HAP-1 (cell line): Measurements from ENCODE around the gene C5orf58.

ENCODE experiments used
- DNase-seq, 2 experiments: peaks; one replicate each; pipeline ENCODE4 v3.0.0-alpha.2; 2016 to 2020; ENCODE audit warnings: low spot score in 2 of 2
- H3K27me3 ChIP-seq: fragments of 250-450 bp; sonication (Bioruptor Pico); 2 replicates; pipeline ENCODE4 v1.5.1; 2020; ENCODE audit warnings: low read depth, mild to moderate bottlenecking, moderate library complexity
- H3K36me3 ChIP-seq: fragments of 250-450 bp; sonication (Bioruptor Pico); replicated peaks from 2 replicates; pipeline ENCODE4 v1.5.1; 2020; ENCODE audit warnings: mild to moderate bottlenecking
- H3K4me1 ChIP-seq: fragments of 250-450 bp; sonication (Bioruptor Pico); 2 replicates; pipeline ENCODE4 v1.5.1; 2020; ENCODE audit warnings: mild to moderate bottlenecking
- H3K4me3 ChIP-seq: fragments of 250-450 bp; sonication (Bioruptor Pico); 2 replicates; pipeline ENCODE4 v1.5.1; 2020; ENCODE audit warnings: mild to moderate bottlenecking, moderate library complexity
- H3K9me3 ChIP-seq: fragments of 250-450 bp; sonication (Bioruptor Pico); 2 replicates; pipeline ENCODE4 v1.5.1; 2020; ENCODE audit warnings: mild to moderate bottlenecking, moderate library complexity
- in situ Hi-C: fragments of 300-500 bp; cut with MboI; formaldehyde crosslinking; loops from 3 replicates; pipeline ENCODE4 v1.14.3; 2020; ENCODE audit warnings: low sequenced_read_pairs, inconsistent platforms, mixed read lengths

C5orf58 gene

GRCh38 chr5:170252109-170252508, 19.3 kb downstream of the C5orf58 start:
- in situ Hi-C loops, result no loop called here
- DNase-seq, result no peak
- H3K4me3 ChIP-seq, result no peak overlapping the region
- no peaks in the 10 kb centered on the region for H3K36me3 ChIP-seq
- H3K27me3 ChIP-seq, result peaks cover 4% of the 10 kb centered on the region
- H3K4me1 ChIP-seq, result peaks cover 7% of the 10 kb centered on the region; the same call in 1 of the 2 replicates
- no peaks in the 10 kb centered on the region for H3K9me3 ChIP-seq

DNA sequence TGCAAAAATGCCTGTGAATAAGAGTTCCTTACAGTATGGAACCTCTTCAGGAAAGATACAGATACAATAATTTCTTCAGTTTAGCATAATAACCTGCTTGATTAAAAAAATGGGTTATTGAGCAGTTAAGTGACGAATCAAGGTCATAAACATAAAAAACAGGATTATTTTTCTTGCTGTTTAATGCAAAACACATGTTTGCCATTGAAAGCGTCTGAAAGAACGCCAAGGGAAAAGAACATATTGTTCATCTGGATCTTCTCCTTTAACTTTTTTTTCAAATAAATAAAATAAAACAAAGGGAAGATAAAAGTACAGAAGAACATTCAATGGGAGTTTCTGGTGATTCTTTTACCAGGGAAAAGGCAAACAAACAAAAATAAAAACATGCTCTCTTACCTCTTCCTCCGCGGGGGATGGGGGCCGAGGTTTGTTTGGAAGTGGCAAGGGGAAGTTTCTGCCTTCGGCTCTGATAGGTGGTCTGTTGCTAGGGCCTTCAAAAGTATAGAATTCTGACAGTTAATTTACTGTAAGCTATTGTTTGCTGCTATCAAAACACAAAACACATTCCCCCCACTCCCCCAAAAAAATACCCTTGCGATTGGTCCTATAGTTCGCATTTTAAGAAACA, 20.1 kb downstream of the C5orf58 start:
- peaks cover 4% of the 10 kb centered on the region for H3K27me3 ChIP-seq
- H3K4me1 ChIP-seq, result peaks cover 7% of the 10 kb centered on the region; the same call in 1 of the 2 replicates
- no peaks in the 10 kb centered on the region for H3K9me3 ChIP-seq
- no peak for DNase-seq
- in situ Hi-C loops, result no loop called here
- no peaks in the 10 kb centered on the region for H3K36me3 ChIP-seq
- H3K4me3 ChIP-seq, result no peak overlapping the region

DNA sequence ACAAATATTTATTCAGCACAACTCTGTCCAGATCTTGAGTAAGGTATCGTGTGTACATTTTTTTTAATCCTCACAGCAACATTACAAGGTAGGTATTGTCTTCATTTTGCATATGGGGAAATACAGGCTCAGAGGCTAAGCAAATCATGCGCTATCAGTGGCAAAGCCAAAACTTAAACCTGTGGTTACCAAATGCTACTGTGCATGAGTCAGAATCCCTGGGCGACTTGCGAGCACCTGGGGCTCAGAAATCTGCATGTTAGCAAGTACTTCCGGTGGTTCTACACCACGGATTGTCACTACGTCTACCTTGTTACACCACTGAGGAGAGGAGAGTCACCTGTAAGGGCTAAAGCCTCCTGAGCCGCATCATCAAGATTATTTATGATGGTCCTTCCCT, 21.3 kb downstream of the C5orf58 start:
- Histone ChIP-seq H3K9me3 (no peaks in the 10 kb centered on the region), H3K4me1 (peaks cover 7% of the 10 kb centered on the region; the same call in 1 of the 2 replicates), H3K27me3 (peaks cover 4% of the 10 kb centered on the region), H3K4me3 (no peak overlapping the region), H3K36me3 (no peaks in the 10 kb centered on the region)
- in situ Hi-C loops, result no loop called here
- no peak for DNase-seq

GRCh38 chr5:170256571-170256970, 23.8 kb downstream of the C5orf58 start:
- Histone ChIP-seq H3K4me1 (peaks cover 7% of the 10 kb centered on the region; the same call in 1 of the 2 replicates), H3K27me3 (peaks cover 4% of the 10 kb centered on the region; the same call in 1 of the 2 replicates), H3K9me3 (no peaks in the 10 kb centered on the region), H3K4me3 (no peak overlapping the region), H3K36me3 (no peaks in the 10 kb centered on the region)
- no peak for DNase-seq
- in situ Hi-C loops, result no loop called here

DNA sequence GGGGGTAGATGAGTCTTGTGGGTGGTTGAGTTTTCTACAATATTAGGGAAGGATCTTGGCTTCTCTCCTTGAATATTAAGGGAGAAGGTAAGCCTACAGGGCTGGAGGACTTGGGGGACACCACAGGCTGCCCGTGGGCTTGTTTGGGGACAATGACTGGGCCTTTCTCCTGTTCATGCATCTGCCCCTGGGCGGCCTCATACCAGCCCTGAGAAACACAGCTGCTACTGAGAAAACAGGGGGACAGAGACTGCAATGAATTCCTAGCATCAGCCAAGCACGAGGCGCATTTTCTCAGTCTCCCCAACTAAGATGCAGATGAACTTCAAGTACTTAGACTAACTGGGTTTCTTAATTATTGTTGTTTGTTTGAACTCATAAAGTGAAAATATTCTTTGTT, 24.6 kb downstream of the C5orf58 start:
- no peak overlapping the region for H3K4me3 ChIP-seq
- no peaks in the 10 kb centered on the region for H3K36me3 ChIP-seq
- no peak for DNase-seq
- no peaks in the 10 kb centered on the region for H3K9me3 ChIP-seq
- in situ Hi-C loops, result no loop called here
- peaks cover 5% of the 10 kb centered on the region; the same call in 1 of the 2 replicates for H3K4me1 ChIP-seq
- peaks cover 4% of the 10 kb centered on the region; the same call in 1 of the 2 replicates for H3K27me3 ChIP-seq

GRCh38 chr5:170261528-170262043, 28.8 kb downstream of the C5orf58 start:
- Histone ChIP-seq H3K9me3 (no peaks in the 10 kb centered on the region), H3K27me3 (peaks cover 10% of the 10 kb centered on the region), H3K4me1 (no peaks in the 10 kb centered on the region), H3K36me3 (no peaks in the 10 kb centered on the region), H3K4me3 (no peak overlapping the region)
- DNase-seq, result no peak
- in situ Hi-C loops, result no loop called here

DNA sequence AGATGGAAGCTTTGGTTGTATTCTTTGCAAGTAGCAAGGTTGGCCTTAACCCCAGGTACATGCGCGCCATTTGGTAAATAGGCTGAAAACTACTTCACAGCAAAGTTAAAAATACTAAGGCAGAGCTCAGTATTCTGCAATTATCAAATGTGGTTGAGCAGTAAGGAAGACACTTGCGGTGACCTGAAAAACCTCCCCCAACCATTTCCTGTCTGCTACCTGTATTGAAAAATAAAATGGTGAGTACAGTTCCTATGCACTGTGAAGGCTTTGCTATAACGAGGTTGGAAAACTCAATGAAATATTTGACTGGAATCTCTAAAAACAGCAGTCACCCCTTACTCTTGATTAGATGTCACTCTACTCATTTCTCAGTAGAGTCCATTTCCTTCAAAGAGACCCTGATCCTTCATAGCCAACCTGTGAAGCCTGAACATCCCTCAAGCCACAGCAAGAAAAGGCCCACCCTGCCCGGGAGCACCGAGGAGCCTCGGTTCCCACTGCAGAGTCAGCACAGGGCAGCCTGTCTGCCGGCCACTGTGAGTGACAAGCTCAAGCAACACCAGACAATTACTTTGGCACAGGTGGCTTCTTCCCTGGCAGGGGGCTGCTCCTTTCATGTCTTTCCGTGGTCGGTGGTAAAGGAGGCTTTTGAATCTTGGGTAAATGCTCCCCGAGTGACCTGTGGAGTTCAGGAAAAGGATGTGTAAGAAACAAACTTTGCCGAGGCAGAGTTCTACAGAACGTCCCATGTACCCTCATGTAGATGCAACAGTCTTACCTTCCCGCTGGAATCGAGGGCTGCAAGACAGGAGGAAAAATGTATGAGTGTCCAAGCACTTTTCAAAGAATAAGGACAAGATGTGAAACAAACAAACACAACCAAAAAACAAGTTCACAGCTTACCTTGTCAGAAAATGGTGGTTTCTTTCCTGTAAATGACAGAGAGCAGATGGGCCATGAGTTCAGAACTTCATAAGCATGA, 29.6 kb downstream of the C5orf58 start:
- no peak overlapping the region for H3K4me3 ChIP-seq
- peaks cover 17% of the 10 kb centered on the region for H3K27me3 ChIP-seq
- no peaks in the 10 kb centered on the region for H3K9me3 ChIP-seq
- in situ Hi-C loops, result no loop called here
- H3K4me1 ChIP-seq, result no peaks in the 10 kb centered on the region
- H3K36me3 ChIP-seq, result no peaks in the 10 kb centered on the region
- no peak for DNase-seq

GRCh38 chr5:170263906-170264305, 31.1 kb downstream of the C5orf58 start:
- Histone ChIP-seq H3K4me3 (no peak overlapping the region), H3K4me1 (no peaks in the 10 kb centered on the region), H3K27me3 (peaks cover 17% of the 10 kb centered on the region), H3K36me3 (no peaks in the 10 kb centered on the region), H3K9me3 (no peaks in the 10 kb centered on the region)
- in situ Hi-C loops, result no loop called here
- no peak for DNase-seq

DNA sequence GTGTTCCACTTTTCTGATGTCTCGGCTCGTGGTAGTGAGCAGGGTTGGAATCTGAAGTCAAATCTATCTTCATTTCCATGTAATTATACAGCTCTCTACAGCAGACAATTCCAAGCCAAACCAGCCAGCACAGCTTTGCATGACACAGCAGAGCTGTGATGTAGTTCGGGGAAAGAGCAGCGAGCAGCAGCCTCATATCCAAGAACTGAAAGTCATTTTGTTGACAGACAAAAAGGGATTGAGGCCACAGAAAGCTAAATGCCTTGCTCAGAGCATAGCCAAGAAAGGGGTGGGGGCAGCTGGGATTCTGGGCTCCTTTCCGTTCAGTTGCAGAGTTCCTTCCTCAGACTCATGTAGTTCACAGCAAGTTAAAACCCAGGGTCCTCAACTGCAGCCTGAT, 32.7 kb downstream of the C5orf58 start:
- no peaks in the 10 kb centered on the region for H3K4me1 ChIP-seq
- H3K4me3 ChIP-seq, result no peak overlapping the region
- peaks cover 17% of the 10 kb centered on the region for H3K27me3 ChIP-seq
- DNase-seq, result no peak
- in situ Hi-C loops, result no loop called here
- no peaks in the 10 kb centered on the region for H3K36me3 ChIP-seq
- H3K9me3 ChIP-seq, result no peaks in the 10 kb centered on the region

GRCh38 chr5:170266570-170267381, 34.0 kb downstream of the C5orf58 start:
- no peak for DNase-seq
- no peaks in the 10 kb centered on the region for H3K36me3 ChIP-seq
- H3K4me1 ChIP-seq, result no peaks in the 10 kb centered on the region
- peaks cover 17% of the 10 kb centered on the region for H3K27me3 ChIP-seq
- in situ Hi-C loops, result no loop called here
- H3K4me3 ChIP-seq, result no peak overlapping the region
- H3K9me3 ChIP-seq, result no peaks in the 10 kb centered on the region

DNA sequence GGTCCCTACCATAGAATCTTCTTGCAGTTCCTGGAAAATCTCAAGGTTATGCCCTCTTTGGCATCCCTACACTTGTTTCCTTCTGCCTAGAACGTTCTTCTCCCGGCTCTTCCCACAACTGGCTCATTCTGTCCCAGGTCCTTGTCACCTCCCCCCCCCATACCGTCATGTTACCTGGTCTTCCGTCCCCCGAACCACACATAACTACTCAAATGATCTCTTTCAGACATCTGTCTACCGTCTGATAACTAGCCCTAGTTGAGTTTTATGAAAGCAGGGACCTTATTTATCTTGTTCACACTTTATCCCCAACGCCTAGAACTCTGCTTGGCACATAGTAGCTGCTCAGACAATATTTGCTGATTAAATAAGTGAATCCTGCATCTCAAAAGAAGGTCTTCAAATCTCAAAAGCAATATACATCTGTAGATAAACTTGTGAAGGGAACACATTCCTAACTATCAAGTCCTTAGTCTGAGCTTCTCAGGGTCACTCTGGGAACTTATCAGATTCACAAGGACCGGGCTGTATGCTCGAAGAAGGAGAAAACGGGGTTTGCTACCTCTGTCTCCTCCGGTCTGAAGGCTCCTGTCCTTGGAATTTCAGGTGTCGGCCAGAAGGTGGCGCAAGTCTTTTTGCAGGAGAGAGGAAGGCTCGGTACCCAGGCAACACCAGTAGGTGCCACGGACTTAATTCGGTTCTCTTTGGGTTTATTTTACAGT, 34.8 kb downstream of the C5orf58 start:
- H3K27me3 ChIP-seq, result peaks cover 17% of the 10 kb centered on the region
- H3K4me3 ChIP-seq, result no peak overlapping the region
- no peaks in the 10 kb centered on the region for H3K36me3 ChIP-seq
- H3K4me1 ChIP-seq, result no peaks in the 10 kb centered on the region
- in situ Hi-C loops, result no loop called here
- H3K9me3 ChIP-seq, result no peaks in the 10 kb centered on the region
- peak; percentile 46 to 81 for DNase-seq

GRCh38 chr5:170268153-170268689, 35.4 kb downstream of the C5orf58 start:
- DNase-seq, result no peak
- Histone ChIP-seq H3K27me3 (peaks cover 17% of the 10 kb centered on the region), H3K36me3 (no peaks in the 10 kb centered on the region), H3K4me1 (no peaks in the 10 kb centered on the region), H3K4me3 (no peak overlapping the region), H3K9me3 (no peaks in the 10 kb centered on the region)
- in situ Hi-C loops, result no loop called here

DNA sequence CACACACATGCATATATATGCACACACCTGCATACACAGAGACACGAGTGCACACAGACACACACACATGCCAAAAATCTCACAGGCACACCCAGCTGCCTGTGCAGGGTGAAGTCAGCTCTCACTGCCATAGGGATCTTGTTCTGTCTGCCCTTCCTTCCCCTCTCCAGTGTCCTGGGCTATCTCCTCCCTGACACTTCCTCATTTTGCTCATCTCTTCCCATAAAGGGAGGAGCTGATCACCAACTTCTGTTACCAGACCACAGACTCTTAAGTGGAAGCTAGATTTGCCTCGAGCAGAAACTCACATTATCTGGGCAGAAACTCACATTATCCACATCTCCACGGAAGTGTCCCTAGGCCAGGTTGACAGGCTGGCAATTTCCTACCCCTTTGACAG, 36.1 kb downstream of the C5orf58 start:
- H3K27me3 ChIP-seq, result peaks cover 17% of the 10 kb centered on the region
- no peak for DNase-seq
- in situ Hi-C loops, result no loop called here
- no peak overlapping the region for H3K4me3 ChIP-seq
- H3K9me3 ChIP-seq, result no peaks in the 10 kb centered on the region
- no peaks in the 10 kb centered on the region for H3K4me1 ChIP-seq
- H3K36me3 ChIP-seq, result no peaks in the 10 kb centered on the region
